NOMO-1 (cell line): Measurements from ENCODE around the gene APH1A.
A peak's percentile ranks its signal among the peaks of the same experiment; 100 is the strongest.
"Not testable (repeated sequence)": the region's sequence is repeated elsewhere in the genome, so short reads cannot be mapped to it uniquely, and the experiment has no call there.

Source experiments
- DNase-seq, 2 experiments: peaks; one replicate each; lab custom pipeline; 2025; ENCODE audit not compliant: unreplicated experiment in 2 of 2; lab: John Stamatoyannopoulos, UW

Gene APH1A

DNA sequence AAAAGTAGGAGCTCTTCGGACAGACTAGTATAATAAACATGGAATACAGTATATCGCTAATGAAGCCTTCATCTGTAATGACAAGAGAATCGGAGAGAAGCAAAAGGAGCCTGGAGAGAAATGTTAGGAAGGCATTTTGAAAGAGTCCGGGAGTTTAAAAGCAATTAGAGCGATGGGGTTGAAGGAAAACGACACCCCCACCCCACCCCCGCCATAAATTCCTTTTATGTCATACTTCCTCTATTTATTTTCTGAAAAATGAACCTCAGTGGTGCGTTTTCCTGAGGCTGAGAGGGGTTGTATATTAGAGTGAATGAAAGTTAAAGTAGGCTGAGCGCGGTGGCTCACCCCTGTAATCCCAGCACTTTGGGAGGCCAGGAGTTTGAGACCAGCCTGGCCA, 635 bp upstream of the APH1A start:
- no peak for DNase-seq

DNA sequence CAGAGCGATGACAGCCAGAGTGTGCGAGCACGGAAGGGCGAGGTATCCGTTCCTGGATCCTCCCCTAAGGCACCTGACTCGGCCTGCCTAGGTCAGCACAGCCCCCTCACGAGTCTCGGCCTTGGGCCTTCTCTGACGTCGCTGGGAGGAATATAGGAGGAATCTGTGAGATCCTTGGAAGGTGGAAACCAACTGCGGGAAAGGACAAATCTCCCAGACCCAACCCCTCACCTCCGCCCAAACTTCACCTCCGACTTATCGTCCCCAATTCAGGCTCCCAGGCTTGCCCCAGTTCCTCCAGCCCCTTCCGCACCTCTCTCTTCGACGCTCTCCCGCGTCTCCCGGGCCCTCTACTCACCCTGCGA, 494 bp downstream of the APH1A start:
- DNase-seq: no peak

DNA sequence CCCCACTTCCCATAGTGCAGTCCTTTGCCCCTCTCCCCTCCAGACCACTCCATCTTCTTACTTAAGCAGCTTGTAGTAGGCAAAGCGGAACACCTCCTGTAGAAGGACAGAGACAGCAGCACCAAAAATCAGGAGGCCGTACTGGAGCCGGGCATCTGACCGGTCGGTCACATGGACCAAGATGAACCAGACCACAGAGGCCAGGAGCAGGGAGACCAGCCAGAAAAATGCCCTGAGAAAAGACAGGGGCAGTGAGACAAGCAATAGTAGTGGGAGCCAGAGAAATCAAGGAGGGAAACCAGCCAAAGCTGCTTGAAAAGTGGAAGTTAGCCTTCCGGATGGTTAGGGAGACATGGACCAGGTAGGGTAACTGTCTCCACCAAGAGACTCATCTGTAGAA, 920 bp downstream of the APH1A start:
- no peak for DNase-seq

GRCh38 chr1:150263549-150263948, 5.3 kb downstream of the APH1A start:
- DNase-seq: no peak

DNA sequence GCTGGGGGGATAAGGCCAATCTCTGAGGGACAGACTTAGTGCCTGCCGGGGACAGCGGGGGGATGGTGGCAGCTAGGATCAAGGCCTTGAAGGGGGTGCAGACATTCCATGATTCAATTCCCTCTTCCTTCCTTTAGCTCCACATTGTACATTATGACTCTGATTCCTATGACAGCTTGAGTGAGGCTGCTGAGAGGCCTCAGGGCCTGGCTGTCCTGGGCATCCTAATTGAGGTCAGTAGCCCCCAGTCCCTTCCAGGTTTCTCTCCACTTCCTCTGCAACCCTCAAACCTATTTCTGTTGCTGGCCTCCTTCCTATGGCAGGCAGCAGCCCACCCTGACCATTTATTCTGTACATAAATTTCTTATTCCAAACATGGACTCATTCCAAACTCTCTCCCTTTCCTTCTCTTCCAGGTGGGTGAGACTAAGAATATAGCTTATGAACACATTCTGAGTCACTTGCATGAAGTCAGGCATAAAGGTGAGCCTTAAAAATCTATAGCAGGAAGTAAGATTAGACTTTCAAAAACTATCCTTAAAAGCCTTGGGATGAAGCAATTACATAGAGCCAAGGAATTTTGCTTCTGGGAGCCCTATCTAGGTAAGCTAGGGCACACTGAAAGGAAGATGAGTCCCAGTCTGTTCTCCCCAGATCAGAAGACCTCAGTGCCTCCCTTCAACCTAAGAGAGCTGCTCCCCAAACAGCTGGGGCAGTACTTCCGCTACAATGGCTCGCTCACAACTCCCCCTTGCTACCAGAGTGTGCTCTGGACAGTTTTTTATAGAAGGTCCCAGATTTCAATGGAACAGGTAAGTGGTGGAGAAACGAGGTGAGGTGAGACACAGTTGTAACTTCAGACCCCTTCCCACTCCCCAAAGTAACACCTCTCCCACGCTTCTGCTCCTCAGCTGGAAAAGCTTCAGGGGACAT, 6.2 kb downstream of the APH1A start:
- DNase-seq: no peak

- no peak for DNase-seq
Observed at GRCh38 chr1:150261367-150261766, 7.4 kb downstream of the APH1A start.

- DNase-seq: no peak
Observed at GRCh38 chr1:150259758-150260669, 8.8 kb downstream of the APH1A start.

DNA sequence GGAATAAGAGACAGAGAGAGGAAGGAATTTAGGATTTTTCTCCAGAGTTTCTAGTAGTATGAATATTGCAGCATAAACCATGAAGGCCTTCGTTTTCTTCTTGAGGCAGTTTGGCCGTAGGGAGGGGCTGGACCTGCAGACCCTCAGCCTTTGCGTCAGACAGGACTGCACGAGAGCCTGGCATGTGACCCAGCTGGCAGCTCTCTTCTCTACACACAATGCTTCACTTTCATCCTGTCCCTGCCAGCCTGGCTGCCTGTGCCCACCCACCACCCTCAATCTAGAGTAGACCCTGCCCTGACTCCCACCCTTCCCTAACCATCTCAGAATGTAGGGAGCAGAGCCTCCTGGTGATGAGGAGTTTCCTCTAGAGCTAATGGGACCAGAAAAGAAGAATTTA, 9.6 kb downstream of the APH1A start:
- DNase-seq: no peak

DNA sequence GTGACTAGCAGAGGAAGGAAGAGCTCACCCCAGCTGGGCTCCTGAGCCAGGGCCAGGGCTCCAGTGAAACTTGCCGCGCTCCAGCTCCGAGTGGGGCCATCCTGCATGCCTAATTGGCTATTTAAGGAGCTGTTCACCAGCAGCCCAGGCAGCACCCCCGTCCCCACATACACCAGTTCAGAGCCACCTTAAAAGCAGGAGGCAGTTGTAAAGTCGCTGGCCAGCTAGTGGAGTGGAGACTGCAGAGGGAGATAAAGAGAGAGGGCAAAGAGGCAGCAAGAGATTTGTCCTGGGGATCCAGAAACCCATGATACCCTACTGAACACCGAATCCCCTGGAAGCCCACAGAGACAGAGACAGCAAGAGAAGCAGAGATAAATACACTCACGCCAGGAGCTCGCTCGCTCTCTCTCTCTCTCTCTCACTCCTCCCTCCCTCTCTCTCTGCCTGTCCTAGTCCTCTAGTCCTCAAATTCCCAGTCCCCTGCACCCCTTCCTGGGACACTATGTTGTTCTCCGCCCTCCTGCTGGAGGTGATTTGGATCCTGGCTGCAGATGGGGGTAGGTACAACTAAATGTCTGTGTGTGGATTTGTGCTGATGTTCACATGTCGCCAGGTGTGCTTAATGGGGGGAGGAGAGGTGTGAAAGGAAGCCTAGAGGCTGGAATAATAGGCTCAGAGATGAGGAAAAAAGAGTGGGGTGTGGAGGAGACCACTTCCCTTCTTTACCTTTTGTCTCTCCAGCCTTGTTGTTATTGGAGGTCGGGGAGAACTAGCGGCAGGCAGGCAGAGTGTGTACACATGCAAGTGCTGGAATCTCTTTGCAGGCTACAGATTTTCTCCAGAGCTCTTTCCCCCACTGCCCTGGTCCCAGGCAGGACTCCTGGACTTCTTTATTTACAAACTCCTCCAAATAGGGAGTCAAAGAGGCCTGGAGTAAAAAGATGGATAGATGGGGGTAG, 10.9 kb downstream of the APH1A start, which contains the start of gene CA14:
Gene CA14, plus strand, starts transcription at position 151 of the 962 bp plus-strand sequence. Its CDS starts 355 bp downstream, at position 506.
- no peak for DNase-seq

- no peak for DNase-seq
Observed at GRCh38 chr1:150256554-150257341, 12.1 kb downstream of the APH1A start.

GRCh38 chr1:150256198-150256553, 12.6 kb downstream of the APH1A start:
- DNase-seq: peak in 1 of 2 experiments; percentile 40

DNA sequence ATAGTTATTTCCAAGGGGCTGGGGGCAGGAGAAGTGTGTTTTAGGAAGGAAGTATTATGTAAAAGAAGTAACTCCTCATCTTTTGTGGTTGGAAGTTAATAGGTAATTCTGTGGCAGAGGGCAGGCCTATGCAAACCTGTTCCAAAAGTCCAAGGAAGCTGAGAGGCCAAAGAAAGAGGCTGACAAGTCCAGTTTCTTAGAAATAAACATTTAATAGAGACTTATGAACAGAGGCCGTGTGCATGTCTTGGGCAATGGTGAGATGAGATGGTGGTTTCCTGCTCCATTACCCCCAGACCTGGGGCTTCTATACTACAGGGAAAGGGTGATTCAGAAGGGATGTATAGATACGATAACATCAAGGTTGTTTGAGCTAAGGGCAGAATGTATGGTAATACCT, 18.9 kb downstream of the APH1A start:
- no peak for DNase-seq

DNA sequence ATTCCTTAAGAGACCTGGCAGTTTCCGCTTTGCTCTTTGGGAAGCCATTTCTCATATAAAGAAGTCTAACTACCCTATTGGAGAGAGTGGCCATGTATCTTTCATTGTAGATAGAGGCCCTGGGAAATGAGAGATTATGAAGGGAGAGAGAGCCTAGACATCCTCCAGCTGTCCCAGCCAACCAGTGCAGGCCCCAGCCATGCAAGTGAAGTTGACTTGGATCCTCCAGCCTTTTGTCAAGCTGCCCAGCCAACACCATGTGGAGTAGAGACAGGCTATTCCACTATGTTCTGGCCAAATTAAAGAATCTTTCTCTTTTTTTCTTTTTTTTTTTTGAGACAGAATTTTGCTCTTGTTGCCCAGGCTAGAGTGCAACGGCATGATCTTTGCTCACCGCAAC, 25.8 kb downstream of the APH1A start:
- no peak for DNase-seq

- DNase-seq: no peak
Observed at GRCh38 chr1:150237746-150238145, 31.1 kb downstream of the APH1A start.

- not testable (repeated sequence) for DNase-seq
Observed at GRCh38 chr1:150237176-150237575, 31.6 kb downstream of the APH1A start.

- DNase-seq: no peak
Observed at GRCh38 chr1:150236614-150237100, 32.2 kb downstream of the APH1A start.

DNA sequence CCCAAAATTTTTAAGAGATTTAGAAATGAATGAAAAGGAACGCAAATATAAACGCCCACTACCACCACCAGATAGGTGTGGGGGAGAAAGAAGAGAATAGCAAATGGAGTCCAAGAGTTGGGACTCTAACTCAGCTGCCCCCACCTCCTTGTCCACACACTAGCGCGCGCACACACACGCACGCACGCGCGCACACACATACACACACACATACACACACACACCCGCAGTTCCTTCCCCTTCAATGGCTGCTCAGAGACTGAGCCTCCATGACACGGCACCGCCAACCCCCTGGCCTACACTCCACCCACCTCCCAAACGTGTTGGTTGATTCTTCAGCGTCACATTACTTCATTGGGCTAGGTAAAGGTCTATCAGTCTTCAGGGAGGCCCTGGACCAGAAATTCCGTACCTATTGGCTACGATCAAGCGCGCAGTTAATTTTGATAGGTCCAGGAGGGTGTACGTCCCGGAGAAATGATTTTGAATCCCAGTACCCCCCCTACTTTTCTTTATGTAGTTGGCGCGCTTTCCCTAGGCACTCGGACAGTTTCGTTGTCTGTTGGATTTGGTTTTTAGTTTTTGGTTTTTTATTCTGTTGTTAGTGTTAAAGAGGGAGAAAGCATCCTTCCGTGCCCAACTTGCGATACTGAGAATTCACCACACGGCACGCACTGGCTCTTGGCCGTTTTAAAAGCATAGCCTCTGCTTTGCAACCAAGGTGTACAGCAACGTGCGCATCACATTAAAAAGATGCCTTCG, 32.8 kb downstream of the APH1A start, which contains the start of gene ANP32E:
Gene ANP32E, minus strand, starts transcription at position 261 of the 762 bp plus-strand sequence. CDS start 326 bp downstream, outside the sequence.
- peak; percentile 99 to 100 for DNase-seq

DNA sequence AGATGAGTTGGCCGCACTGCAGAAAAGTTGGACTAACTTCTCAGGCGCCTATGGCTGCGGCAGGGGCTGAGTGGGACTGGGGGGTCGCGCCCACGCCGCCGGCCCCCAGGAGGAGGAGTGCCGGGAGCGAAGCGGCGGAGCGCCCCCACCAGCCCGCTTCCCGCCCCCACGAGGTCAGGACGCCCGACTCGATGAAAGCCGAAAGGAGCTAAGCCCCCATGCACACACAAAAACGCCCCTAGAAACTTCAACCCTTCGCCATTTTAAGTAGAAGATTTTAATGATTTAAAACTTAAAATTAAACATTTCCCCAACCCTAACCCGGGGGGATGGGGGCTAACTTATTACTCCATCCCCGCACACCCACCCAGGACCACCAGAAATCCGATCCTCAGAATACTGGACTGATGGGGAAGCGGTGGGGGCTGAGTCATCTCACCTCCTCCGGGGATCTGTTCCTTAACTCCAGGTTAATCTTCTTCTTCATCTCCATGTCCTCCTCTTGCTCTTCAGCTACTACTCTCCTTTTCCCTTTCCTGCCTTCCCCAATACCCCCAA, 33.4 kb downstream of the APH1A start:
- DNase-seq: no peak
